Measurements from ENCODE around the gene ALMS1.
A peak's percentile ranks its signal among the peaks of the same experiment; 100 is the strongest.
"Not testable (repeated sequence)": the region's sequence is repeated elsewhere in the genome, so short reads cannot be mapped to it uniquely, and the experiment has no call there.

ALMS1 gene

GRCh38 chr2:73385504-73386341 is at the start of gene ALMS1:
ALMS1 (plus strand) TSS chr2:73385836; CDS start chr2:73385869, 33 bp downstream.
- DNase-seq = peak; percentile 92

GRCh38 chr2:73337828-73338227 is 47.8 kb upstream of the ALMS1 start:
- no peak for DNase-seq

DNA sequence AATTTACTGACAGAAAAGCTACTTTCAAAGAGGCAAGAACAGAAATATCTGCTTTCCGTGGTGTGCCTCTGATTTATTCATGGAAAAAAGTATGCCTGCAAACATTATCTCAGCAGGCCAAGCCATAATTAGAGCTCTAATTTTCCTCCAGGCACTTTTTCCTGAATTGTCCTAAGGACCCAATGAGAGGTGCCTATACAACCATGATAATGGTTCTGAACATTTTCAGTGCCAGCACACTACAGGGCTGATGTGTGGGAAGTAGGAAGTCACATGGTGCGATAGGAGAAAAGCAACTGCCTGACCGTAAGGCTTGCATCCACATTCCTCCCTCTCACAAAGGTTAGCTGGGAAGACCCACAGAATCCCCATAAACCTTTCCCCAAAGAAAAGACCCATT is 46.4 kb upstream of the ALMS1 start:
- DNase-seq = no peak

DNA sequence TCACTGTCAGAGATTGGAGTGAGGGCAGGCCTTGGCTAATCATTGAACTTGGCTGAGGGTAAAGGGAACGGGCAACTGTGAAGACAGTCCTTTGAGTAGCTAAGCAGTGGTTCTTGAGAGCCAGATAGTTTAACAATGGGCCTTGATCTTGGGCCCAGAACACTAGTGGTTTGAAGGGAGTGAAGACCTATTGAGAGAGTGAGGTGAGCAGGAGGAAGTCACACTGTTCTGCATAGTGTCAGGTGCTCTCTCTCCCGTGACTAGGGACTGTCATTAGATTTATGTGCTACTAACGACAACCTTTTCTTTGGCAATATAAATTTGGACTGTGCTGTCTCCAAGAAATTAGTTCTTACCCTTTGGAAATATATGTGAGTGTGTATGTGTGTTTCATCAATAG is 44.6 kb upstream of the ALMS1 start:
- DNase-seq = no peak

DNA sequence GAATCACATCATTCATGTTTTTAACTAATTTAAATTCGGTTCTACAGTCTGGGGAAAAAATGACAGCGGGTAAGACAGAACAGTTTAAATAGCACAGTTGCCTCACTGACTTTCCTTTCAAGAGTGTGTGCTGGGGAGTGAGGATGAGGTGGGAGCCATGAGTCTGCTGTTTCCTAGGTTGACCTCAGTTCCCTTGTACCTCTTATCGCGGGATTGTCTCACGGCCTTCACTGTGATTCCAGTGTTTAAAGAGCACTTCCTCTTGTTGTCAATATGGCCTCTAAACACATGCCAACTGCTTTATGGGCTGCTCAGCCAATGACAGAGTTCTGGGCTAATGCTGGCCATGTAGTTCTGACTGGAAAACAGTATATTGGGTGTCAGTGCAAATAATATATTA is 41.6 kb upstream of the ALMS1 start:
- no peak for DNase-seq

- DNase-seq = not testable (repeated sequence)
These were observed 40.9 kb upstream of the ALMS1 start for GRCh38 chr2:73344747-73345146.

DNA sequence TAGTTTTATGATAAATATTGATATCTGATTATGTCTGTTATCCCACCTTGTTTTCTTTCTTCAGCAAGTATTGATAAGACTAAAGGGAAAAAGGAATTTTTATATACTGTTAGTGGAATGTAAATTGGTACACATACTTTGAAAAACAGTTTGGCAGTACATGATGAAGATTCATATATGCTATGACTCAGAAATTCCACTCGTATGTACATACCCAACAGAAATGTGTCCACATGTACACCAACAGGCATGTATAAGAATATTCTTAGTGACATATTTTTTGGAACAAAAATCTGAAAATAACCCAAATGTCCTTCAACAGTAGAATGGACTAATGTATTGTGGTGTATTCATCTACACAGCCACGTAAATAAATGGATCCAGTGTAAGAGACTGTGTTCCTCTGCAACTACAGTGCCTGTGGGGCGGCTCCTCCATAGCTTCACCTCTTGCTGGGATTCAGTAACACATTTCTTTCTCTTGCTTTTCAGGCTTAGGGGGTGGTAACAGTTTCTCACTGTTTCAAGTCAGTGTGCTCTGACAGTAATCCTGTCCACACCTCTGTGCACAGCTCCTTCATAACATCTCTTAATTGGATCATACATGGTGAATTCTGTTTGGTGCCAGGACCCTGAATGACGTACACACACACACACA is 35.5 kb upstream of the ALMS1 start:
- no peak for DNase-seq

DNA sequence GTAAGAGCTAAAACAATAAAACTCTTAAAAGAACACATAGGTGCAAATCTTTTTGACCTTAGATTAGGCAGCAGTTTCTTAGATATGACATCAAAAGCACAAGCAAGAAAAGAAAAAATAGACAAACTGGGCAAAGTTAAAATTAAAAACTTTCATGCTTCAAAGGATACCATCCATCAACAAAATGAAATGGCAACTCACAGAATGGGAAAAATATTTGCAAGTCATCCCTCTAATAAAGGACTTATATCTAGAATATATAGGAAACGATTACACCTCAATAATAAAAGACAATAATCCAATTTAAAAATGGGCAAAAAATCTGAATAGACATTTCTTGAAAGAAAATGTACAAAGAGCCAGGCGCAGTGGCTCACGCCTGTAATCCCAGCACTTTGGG is 29.5 kb upstream of the ALMS1 start:
- no peak for DNase-seq

GRCh38 chr2:73359915-73360697 is 25.5 kb upstream of the ALMS1 start:
- DNase-seq = no peak

- DNase-seq = no peak
These were observed 19.6 kb upstream of the ALMS1 start for GRCh38 chr2:73366060-73366459.

- no peak for DNase-seq
These were observed 16.9 kb upstream of the ALMS1 start for GRCh38 chr2:73368781-73369180.

DNA sequence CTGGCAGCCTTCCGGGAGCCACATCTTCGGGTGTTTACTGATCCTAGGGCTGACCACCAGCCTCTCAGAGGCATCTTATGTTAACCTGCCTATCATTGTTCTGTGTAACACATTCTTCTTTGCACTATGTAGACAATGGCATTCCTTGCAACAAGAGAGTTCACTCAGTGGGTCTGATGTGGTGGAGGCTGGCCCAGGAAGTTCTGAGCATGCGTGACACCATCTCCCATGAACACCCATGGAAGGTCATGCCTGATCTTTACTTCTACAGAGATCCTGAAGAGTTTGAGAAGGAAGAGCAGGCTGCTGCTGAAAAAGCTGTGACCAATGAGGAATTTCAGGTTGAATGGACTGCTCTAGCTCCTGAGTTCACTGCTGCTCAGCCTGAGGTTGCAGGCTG is 15.3 kb upstream of the ALMS1 start:
- no peak for DNase-seq

GRCh38 chr2:73373344-73373743 is 12.3 kb upstream of the ALMS1 start:
- no peak for DNase-seq

DNA sequence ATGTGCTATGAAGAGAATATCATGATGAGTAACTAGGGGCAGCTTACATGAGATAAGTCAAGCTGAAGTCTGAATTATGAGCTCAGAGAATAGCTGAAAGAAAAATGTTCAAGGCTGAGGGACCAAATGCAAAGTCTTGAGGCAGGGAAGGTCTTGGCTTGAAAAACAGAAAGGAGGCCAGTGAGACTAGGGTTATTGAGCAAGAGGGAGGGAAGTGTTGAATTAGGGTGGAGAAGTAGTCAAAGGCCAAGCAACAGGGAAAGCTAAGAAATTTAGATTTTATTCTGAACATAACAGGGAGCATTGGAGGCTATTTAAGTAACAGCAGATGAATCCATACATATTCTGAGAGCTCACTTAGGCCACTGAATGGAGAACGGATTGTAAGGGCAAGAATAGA is 11.4 kb upstream of the ALMS1 start:
- no peak for DNase-seq

DNA sequence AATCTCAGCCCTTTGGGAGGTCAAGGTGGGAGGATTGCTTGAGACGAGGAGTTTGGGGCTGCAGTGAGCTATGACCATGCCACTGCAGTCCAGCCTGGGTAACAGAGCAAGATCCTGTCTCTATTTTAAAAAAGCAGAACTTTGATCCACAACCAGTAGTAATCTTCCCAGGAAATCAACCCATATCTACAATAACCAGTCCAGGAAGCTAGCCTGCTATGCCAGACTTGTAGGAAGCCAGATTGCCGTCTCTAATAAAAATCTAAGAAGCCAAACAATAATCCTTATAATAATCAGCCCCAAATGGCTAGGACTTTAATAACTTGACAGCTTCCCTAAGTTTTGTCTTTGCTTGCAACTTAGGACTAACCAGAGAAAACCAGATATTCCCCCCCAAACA is 9.0 kb upstream of the ALMS1 start:
- DNase-seq = no peak

DNA sequence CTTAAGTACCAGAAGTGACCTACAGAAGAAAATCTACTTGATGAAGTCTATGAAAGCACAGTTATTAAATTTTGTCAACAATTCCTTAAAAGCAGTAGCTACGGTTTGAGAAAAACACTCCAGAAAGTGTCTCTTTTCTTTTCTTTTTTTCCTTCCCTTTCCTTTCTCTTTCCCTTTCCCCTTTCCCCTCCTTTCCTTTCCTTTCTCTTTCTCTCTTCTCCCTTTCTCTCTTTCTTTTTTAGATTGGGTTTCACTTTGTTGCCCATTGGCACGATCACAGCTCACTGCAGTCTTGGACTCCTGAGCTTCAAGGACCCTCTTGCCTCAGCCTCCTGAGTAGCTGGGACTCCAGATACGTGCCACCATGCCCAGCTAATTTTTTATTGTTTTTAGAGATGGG is 2.6 kb upstream of the ALMS1 start:
- no peak for DNase-seq

GRCh38 chr2:73385123-73385503 is 523 bp upstream of the ALMS1 start:
- DNase-seq = no peak

- no peak for DNase-seq
These were observed 769 bp downstream of the ALMS1 start for GRCh38 chr2:73386342-73386868.

DNA sequence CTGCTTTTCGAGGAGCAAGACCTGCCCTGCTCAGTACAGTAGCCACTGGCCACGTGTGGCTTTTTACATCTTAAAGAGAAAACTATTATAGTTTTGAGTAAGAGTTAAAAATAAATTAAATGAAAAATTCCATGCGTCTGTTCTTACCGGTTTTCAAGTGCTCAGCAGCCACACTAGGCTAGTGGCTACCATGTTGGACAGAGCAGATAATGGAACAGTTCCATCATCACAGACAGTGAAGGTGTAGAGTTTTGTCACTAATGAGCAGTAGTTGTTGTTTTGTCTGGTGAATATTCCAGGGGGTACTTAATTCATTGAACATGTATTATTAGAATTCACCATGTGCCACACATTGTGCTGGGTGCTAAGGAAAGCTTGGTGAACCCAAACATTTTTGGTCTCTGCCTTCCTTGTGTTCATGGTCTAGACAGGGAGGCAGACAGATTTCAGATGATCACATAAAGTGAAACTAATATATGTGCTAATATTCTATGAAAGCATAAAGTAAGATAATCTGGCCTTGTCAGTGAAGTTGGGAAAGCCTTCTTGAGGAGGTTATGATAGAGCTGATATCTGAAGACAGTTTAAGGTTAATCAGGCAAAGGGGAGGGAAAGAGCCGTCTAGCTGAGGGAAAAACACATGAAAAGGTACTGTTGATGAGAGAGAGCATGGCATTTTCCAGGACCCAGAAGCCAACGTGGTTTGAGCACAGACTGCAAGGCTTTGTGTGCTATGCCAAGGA is 1.4 kb downstream of the ALMS1 start:
- DNase-seq = no peak

- DNase-seq = no peak
These were observed 16.9 kb downstream of the ALMS1 start for GRCh38 chr2:73402386-73403103.

- DNase-seq = no peak
These were observed 17.6 kb downstream of the ALMS1 start for GRCh38 chr2:73403237-73403636.

GRCh38 chr2:73404409-73404808 is 18.8 kb downstream of the ALMS1 start:
- no peak for DNase-seq

Data from CD4-positive, alpha-beta T cell treated with Interleukin-12 subunit alpha and Interleukin-12 subunit beta, for 1 hour (primary cell).